B cell (primary cell): Measurements from ENCODE around the gene ANKRD28. TPM values are rescaled to one million over a fixed set of nuclear protein-coding genes. Genes with fewer than 3 reads are reported as not detected.

Experiments used
- ATAC-seq: fragments of 200-7000 bp; cut with Tn5 transposase; one replicate; pipeline ENCODE4 v1.10.0; 2021; ENCODE audit warnings: low read depth, mild to moderate bottlenecking, moderate number of reproducible peaks, moderate library complexity
- CTCF ChIA-PET: fragments of 350-600 bp; sonication (Branson Sonifier 250); formaldehyde crosslinking; loops from one replicate; lab custom pipeline; 2021; ENCODE audit warnings: antibody characterized with exemption, inconsistent platforms; lab: Charles Lee
- POLR2A ChIA-PET: fragments of 350-600 bp; sonication (Branson Sonifier 250); formaldehyde crosslinking; loops from one replicate; lab custom pipeline; 2021; ENCODE audit warnings: antibody characterized with exemption; lab: Charles Lee
- DNase-seq: peaks from one replicate; pipeline ENCODE4 v3.0.0; 2013
- H2AFZ ChIP-seq: 2 replicates; pipeline ENCODE4 v1.6.1; 2012; ENCODE audit warnings: mild to moderate bottlenecking, low read depth, low read length; ENCODE audit not compliant: insufficient read depth, poor library complexity, severe bottlenecking
- H3K27ac ChIP-seq, 2 donors: 1 replicate in 1 of 2; 2 replicates in 1 of 2; pipeline ENCODE4 v1.5.1; 2012 to 2013; ENCODE audit warnings: low read length in 2 of 2, mild to moderate bottlenecking in 2 of 2, moderate library complexity in 1 of 2
- H3K27me3 ChIP-seq, 4 experiments: fragments of 200-600 bp in 1 of 4; sonication (generic) in 1 of 4; replicated peaks in 1 of 4; 1 replicate in 2 of 4; 2 replicates in 2 of 4; pipeline versions ENCODE4 v1.6.1 to v1.7.0; 2013 to 2016; ENCODE audit warnings: low read length in 3 of 4, mild to moderate bottlenecking in 2 of 4, mixed read lengths in 1 of 4, moderate library complexity in 1 of 4; ENCODE audit not compliant: insufficient read depth in 4 of 4, control insufficient read depth in 3 of 4; ENCODE audit errors: control extremely low read depth in 1 of 4
- H3K36me3 ChIP-seq, 2 experiments: replicated peaks in 1 of 2; 1 replicate in 1 of 2; 2 replicates in 1 of 2; pipeline versions ENCODE4 v1.6.1 to v1.7.1; 2013; ENCODE audit warnings: low read length in 1 of 2; ENCODE audit not compliant: insufficient read depth in 2 of 2, control insufficient read depth in 1 of 2; ENCODE audit errors: control extremely low read depth in 1 of 2, extremely low read depth in 1 of 2
- H3K4me1 ChIP-seq, 2 donors: fragments of 200-600 bp in 1 of 2; sonication (generic) in 1 of 2; 1 replicate in 1 of 2; 2 replicates in 1 of 2; pipeline versions ENCODE4 v1.5.1 to v1.6.1; 2013 to 2017; ENCODE audit warnings: low read length in 2 of 2; ENCODE audit not compliant: control insufficient read depth in 2 of 2, insufficient read depth in 2 of 2
- H3K4me2 ChIP-seq: replicated peaks from 2 replicates; pipeline ENCODE3; 2012; ENCODE audit warnings: mild to moderate bottlenecking, low read depth, low read length; ENCODE audit not compliant: poor library complexity, severe bottlenecking
- H3K4me3 ChIP-seq, 5 experiments: fragments of 200-600 bp in 1 of 5; sonication (generic) in 1 of 5; 1 replicate in 3 of 5; 2 replicates in 2 of 5; pipeline versions ENCODE4 v1.5.1 to v1.7.0; 2011 to 2016; ENCODE audit warnings: low read length in 4 of 5, mild to moderate bottlenecking in 4 of 5, low read depth in 2 of 5, control low read depth in 1 of 5, moderate library complexity in 1 of 5; ENCODE audit not compliant: insufficient read depth in 1 of 5; ENCODE audit errors: control extremely low read depth in 1 of 5, extremely low read depth in 1 of 5
- H3K79me2 ChIP-seq: fragments of 200-600 bp; sonication (generic); one replicate; pipeline ENCODE4 v1.6.0; 2016; ENCODE audit warnings: low read length; ENCODE audit not compliant: control insufficient read depth, insufficient read depth
- H3K9ac ChIP-seq: fragments of 200-600 bp; sonication (generic); 2 replicates; pipeline ENCODE4 v1.6.1; 2017; ENCODE audit warnings: mild to moderate bottlenecking, low read length, moderate library complexity
- H3K9me3 ChIP-seq, 3 donors: one replicate each; pipeline versions ENCODE4 v1.6.1 to v1.7.1; 2013; ENCODE audit warnings: low read length in 2 of 3; ENCODE audit not compliant: control insufficient read depth in 2 of 3, insufficient read depth in 1 of 3; ENCODE audit errors: control extremely low read depth in 1 of 3
- H4K20me1 ChIP-seq: 2 replicates; pipeline ENCODE4 v1.6.0; 2012; ENCODE audit warnings: mild to moderate bottlenecking, low read length; ENCODE audit not compliant: insufficient read depth, control insufficient read depth, poor library complexity, severe bottlenecking
- H3K27ac Mint-ChIP-seq: one replicate; pipeline ENCODE4 v1.8.0; 2021; ENCODE audit warnings: mixed read lengths
- H3K27me3 Mint-ChIP-seq: one replicate; pipeline ENCODE4 v1.8.0; 2021; ENCODE audit warnings: mixed read lengths
- H3K4me1 Mint-ChIP-seq: one replicate; pipeline ENCODE4 v1.8.0; 2021; ENCODE audit warnings: mixed read lengths
- H3K4me3 Mint-ChIP-seq: one replicate; pipeline ENCODE4 v1.8.0; 2021; ENCODE audit warnings: mixed read lengths
- H3K9me3 Mint-ChIP-seq: one replicate; pipeline ENCODE4 v1.8.0; 2022; ENCODE audit warnings: mixed read lengths; ENCODE audit not compliant: insufficient read depth
- EZH2 ChIP-seq: IDR thresholded peaks from 2 replicates; pipeline ENCODE4 v1.6.1; 2012; ENCODE audit warnings: borderline replicate concordance, low read depth, mild to moderate bottlenecking, moderate library complexity, low read length; ENCODE audit not compliant: insufficient read depth, poor library complexity, severe bottlenecking
- WGBS: methylation state at CpG from one replicate; pipeline ENCODE4 v1.1.5; 2013; ENCODE audit warnings: missing lambda C conversion rate; ENCODE audit not compliant: insufficient coverage; 5-methylcytosine and 5-hydroxymethylcytosine counted together
- intact Hi-C: fragments of 100-400 bp; cut with micrococcal nuclease; formaldehyde crosslinking; loops from one replicate; pipeline ENCODE4 v1.10.0; 2022
- polyA plus RNA-seq: library from polyadenylated mRNA; depleted of rRNA; stranded (reverse); fragments of >200 nt; gene quantifications from 2 replicates; pipeline ENCODE4 v1.2.3, GENCODE V29; 2012
- total RNA-seq, 2 donors: library from RNA; stranded (reverse); fragments of 120-200 nt in 1 of 2; gene quantifications; 1 replicate in 1 of 2; 2 replicates in 1 of 2; pipeline versions ENCODE4 v1.2.3 to v1.2.4, GENCODE V29; 2013 to 2022
- TF ChIP-seq, protein P1 (sequence below): fragments of 200-600 bp; IDR thresholded peaks from one replicate; pipeline ENCODE4 v1.8.0; 2022; ENCODE audit warnings: antibody characterized with exemption, mild to moderate bottlenecking

Gene ANKRD28
- total and polyA plus RNA-seq, 2 donors (not counting 1 experiment from before 2014, with no cell fraction given) = 20.7 to 37.4 TPM

GRCh38 chr3:15787526-15787925 lies 10.3 kb downstream of the ANKRD28 start:
- DNase-seq (no peak), ATAC-seq (no peak)
- H3K36me3 ChIP-seq = no peaks in the 10 kb centered on the region
- intact Hi-C loops = no loop called here
- no peaks in the 10 kb centered on the region for H3K9me3 Mint-ChIP-seq
- H3K27ac ChIP-seq = no peak overlapping the region
- no CpG with 5 or more reads among the region's 1 CpG for WGBS
- H3K4me3 Mint-ChIP-seq = no peak overlapping the region
- no peak overlapping the region for H3K4me3 ChIP-seq
- no peak overlapping the region for H2AFZ ChIP-seq
- H4K20me1 ChIP-seq = peaks cover 4% of the 10 kb centered on the region
- no peaks in the 10 kb centered on the region for H3K27me3 Mint-ChIP-seq
- H3K4me1 ChIP-seq = no peaks in the 10 kb centered on the region
- no peak overlapping the region for H3K27ac Mint-ChIP-seq
- no peak overlapping the region for H3K9ac ChIP-seq
- TF ChIP-seq EZH2 = no peak
- TF ChIP-seq, protein P1, sequence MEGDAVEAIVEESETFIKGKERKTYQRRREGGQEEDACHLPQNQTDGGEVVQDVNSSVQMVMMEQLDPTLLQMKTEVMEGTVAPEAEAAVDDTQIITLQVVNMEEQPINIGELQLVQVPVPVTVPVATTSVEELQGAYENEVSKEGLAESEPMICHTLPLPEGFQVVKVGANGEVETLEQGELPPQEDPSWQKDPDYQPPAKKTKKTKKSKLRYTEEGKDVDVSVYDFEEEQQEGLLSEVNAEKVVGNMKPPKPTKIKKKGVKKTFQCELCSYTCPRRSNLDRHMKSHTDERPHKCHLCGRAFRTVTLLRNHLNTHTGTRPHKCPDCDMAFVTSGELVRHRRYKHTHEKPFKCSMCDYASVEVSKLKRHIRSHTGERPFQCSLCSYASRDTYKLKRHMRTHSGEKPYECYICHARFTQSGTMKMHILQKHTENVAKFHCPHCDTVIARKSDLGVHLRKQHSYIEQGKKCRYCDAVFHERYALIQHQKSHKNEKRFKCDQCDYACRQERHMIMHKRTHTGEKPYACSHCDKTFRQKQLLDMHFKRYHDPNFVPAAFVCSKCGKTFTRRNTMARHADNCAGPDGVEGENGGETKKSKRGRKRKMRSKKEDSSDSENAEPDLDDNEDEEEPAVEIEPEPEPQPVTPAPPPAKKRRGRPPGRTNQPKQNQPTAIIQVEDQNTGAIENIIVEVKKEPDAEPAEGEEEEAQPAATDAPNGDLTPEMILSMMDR = no peak
- H3K9me3 ChIP-seq = no peaks in the 10 kb centered on the region
- peaks cover 58% of the 10 kb centered on the region for H3K79me2 ChIP-seq
- H3K27me3 ChIP-seq = no peaks in the 10 kb centered on the region
- ChIA-PET POLR2A (interaction anchor here (0.6 kb wide), 1 partner anchor 96 kb away, joined by 7 read pairs; no protein-coding TSS in a partner anchor), CTCF (no interaction called here)
- H3K4me1 Mint-ChIP-seq = peaks cover 7% of the 10 kb centered on the region
- H3K4me2 ChIP-seq = no peak overlapping the region

DNA sequence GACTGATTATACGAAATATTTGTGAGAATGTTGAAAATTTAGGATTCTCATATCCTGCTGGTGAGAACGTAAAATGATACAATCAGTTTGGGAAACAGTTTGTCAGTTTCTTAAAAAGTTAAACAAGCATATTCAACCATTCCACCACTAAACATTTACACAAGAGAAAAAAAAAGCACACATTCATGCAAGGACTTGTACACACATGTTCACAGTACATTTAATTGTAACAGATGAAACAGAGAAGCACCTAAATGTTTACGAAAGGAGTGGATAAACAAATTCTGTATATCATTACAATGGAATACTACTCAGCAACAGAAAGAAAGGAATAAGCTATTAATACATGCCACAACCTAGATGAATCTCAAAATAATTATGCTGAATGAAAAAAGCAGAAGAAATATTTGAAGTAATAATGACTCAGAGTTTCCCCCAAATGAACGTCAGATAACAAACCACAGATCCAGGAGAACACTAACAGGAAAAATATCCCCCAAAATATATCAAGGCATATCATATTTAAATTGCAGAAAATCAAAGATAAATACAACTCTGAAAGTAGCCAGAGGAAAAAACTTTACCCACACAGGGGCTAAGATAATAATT lies 14.3 kb downstream of the ANKRD28 start:
- Histone ChIP-seq H3K79me2 (peaks cover 23% of the 10 kb centered on the region), H3K9ac (no peak overlapping the region), H4K20me1 (peaks cover 8% of the 10 kb centered on the region), H3K4me3 (no peak overlapping the region), H3K27me3 (no peaks in the 10 kb centered on the region), H3K36me3 (peaks cover 0 to 2% of the 10 kb centered on the region in 2 experiments), H3K4me2 (no peak overlapping the region), H3K9me3 (no peaks in the 10 kb centered on the region), H2AFZ (no peak overlapping the region), H3K4me1 (no peaks in the 10 kb centered on the region), H3K27ac (no peak overlapping the region)
- Mint-ChIP-seq H3K4me1 (peaks cover 5% of the 10 kb centered on the region), H3K27me3 (no peaks in the 10 kb centered on the region), H3K27ac (no peak overlapping the region), H3K9me3 (no peaks in the 10 kb centered on the region), H3K4me3 (no peak overlapping the region)
- CTCF ChIA-PET = no interaction called here
- ATAC-seq (no peak), DNase-seq (no peak)
- WGBS = no CpG with 5 or more reads among the region's 4 CpGs
- intact Hi-C loops = no loop called here
- TF ChIP-seq, protein P1 = no peak
- no peak for TF ChIP-seq EZH2
- POLR2A ChIA-PET = no interaction called here
